OCI-LY7 (cell line): ENCODE results near the gene BTG2.

Experiments
- EZH2phosphoT487 ChIP-seq: fragments of 200-600 bp; sonication (generic); IDR thresholded peaks from 2 replicates; pipeline ENCODE4 v1.6.1; 2018; ENCODE audit warnings: low read depth, borderline replicate concordance, mild to moderate bottlenecking, mixed run types, antibody characterized with exemption, low read length, moderate library complexity, mixed read lengths
- TF ChIP-seq, protein P1 (sequence below): fragments of 200-600 bp; sonication (generic); conservative IDR thresholded peaks from 2 replicates; pipeline ENCODE4 v1.5.1; 2014; ENCODE audit warnings: mild to moderate bottlenecking, antibody characterized with exemption, low read length, moderate library complexity, mixed read lengths

DNA sequence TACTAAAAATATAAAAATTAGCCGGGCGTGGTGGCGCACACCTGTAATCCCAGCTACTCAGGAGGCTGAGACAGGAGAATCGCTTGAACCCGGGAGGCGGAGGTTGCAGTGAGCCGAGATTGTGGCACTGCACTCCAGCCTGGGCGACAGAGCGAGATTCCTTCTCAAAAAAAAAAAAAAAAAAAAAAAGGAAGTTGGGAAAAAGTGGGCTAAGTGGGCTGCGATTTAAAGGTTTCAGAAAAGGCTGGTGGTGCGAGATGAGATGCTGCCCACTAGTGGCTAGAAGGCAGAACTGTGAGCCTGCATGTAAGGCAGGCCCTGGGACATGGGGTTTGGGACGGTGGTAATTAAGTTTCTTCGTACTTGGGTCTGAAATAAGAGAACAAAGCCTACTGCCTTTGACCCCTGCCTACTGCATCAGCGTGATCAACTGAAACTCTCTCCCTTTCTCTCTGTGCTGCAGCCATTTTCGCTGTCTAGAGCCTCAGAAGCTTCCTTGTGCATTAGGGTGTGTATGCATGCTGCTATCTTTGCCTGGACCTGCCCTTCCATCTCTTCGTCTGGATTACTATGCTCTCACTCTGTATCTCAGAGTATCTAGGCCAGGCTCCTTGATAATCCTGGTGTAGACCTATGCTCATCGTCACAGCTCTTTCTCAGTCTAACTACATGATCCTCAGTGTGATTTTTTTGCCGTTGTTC, 33.2 kb downstream of the BTG2 start:
- TF ChIP-seq, protein P1, sequence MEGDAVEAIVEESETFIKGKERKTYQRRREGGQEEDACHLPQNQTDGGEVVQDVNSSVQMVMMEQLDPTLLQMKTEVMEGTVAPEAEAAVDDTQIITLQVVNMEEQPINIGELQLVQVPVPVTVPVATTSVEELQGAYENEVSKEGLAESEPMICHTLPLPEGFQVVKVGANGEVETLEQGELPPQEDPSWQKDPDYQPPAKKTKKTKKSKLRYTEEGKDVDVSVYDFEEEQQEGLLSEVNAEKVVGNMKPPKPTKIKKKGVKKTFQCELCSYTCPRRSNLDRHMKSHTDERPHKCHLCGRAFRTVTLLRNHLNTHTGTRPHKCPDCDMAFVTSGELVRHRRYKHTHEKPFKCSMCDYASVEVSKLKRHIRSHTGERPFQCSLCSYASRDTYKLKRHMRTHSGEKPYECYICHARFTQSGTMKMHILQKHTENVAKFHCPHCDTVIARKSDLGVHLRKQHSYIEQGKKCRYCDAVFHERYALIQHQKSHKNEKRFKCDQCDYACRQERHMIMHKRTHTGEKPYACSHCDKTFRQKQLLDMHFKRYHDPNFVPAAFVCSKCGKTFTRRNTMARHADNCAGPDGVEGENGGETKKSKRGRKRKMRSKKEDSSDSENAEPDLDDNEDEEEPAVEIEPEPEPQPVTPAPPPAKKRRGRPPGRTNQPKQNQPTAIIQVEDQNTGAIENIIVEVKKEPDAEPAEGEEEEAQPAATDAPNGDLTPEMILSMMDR, result peak; percentile 81
- no peak for TF ChIP-seq EZH2phosphoT487
